ENCODE measurements around the gene PAQR5. TPM values are rescaled to one million over a fixed set of nuclear protein-coding genes. Genes with fewer than 3 reads are reported as not detected.
"Not testable (repeated sequence)": the region's sequence is repeated elsewhere in the genome, so short reads cannot be mapped to it uniquely, and the experiment has no call there.

Gene PAQR5
- total RNA-seq, 1 donor: 1.3 TPM

DNA sequence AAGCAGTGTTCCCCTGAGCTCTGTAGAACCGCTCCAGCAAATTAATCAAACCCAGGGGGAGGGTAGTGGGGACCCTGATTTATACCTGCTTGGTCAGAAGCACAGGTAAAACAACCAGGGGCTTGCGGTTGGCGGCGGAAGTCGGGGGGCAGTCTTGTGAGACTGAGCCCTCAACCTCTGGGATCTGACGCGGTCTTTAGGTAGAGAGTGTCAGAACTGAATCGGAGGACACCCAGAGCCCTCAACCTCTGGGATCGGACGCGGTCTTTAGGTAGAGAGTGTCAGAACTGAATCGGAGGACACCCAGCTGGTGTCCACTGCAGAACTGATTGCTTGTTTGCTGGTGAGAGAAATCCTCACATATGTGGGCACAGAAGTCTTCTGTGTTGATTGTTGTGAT lies 12.9 kb upstream of the PAQR5 start:
- H3K4me3 ChIP-seq (ENCODE audit: low read depth, low read length): no peak overlapping the region
- no peak for DNase-seq (ENCODE audit: low read depth)
- TF ChIP-seq, protein P1, sequence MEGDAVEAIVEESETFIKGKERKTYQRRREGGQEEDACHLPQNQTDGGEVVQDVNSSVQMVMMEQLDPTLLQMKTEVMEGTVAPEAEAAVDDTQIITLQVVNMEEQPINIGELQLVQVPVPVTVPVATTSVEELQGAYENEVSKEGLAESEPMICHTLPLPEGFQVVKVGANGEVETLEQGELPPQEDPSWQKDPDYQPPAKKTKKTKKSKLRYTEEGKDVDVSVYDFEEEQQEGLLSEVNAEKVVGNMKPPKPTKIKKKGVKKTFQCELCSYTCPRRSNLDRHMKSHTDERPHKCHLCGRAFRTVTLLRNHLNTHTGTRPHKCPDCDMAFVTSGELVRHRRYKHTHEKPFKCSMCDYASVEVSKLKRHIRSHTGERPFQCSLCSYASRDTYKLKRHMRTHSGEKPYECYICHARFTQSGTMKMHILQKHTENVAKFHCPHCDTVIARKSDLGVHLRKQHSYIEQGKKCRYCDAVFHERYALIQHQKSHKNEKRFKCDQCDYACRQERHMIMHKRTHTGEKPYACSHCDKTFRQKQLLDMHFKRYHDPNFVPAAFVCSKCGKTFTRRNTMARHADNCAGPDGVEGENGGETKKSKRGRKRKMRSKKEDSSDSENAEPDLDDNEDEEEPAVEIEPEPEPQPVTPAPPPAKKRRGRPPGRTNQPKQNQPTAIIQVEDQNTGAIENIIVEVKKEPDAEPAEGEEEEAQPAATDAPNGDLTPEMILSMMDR (IDR thresholded peaks at IDR 0.05; ENCODE audit: insufficient read depth, low read depth, low read length): no peak

DNA sequence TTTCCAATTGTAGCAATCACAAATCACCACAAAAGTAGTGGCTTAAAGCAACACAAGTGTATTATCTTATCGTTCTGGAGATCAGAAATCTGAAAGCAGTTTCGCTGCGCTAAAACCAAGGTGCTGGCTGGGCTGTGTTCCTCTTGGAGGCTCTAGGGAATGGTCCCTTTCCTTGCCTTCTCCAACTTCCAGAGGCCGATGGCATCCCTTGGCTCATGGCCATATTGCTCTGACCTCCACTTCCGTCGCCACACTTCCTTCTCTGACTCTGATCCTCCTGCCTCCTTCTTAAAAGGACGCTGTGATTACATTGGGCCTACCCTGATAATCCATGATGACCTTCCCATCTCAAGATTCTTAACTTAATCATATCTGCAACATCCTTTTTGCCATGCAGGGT lies 10.7 kb upstream of the PAQR5 start:
- DNase-seq (ENCODE audit: low read depth): no peak
- no peak overlapping the region for H3K4me3 ChIP-seq (ENCODE audit: low read depth, low read length)
- TF ChIP-seq, protein P1 (IDR thresholded peaks at IDR 0.05; ENCODE audit: insufficient read depth, low read depth, low read length): no peak

DNA sequence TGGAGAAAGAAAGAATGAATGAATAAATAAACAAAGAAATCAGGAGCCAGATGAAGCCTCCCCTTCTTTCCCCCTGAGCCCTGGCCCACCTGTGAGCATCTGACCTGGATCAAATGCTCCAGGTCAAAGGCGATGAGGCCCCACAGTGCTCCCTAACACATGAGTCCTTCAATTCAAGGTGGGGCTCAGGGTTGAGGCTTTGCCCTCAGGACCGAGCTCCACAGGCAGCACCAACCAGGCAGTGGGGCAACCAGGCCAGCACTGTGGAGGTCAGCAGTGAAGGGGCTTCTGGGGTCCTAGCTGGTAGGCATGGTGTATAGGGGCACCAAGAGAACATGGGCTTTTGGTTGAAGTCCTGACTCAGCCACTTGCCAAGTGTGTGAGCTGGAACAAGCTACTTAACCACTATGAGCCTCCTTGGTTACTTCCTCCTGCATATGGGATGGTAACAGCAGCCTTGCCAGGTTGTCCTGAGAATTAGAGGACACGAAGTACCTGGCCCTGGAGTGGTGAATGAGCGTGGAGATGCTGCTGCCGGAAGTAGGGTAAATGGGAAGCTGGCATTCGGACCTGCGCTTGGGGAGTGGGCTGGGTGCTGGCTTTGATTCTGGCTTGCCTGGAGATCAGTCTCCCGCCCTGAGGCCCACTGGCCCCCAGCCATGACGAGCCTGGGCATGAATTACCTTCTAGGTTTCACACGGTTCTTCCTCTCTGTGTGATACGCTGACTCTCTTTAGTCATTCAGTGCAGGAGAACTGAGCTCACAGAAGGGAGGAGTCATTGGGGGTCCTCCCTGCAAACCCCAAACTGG lies 10.0 kb upstream of the PAQR5 start:
- no peak overlapping the region for H3K4me3 ChIP-seq (ENCODE audit: low read depth, low read length)
- no peak for DNase-seq (ENCODE audit: low read depth)
- TF ChIP-seq, protein P1 (IDR thresholded peaks at IDR 0.05; ENCODE audit: insufficient read depth, low read depth, low read length): no peak

DNA sequence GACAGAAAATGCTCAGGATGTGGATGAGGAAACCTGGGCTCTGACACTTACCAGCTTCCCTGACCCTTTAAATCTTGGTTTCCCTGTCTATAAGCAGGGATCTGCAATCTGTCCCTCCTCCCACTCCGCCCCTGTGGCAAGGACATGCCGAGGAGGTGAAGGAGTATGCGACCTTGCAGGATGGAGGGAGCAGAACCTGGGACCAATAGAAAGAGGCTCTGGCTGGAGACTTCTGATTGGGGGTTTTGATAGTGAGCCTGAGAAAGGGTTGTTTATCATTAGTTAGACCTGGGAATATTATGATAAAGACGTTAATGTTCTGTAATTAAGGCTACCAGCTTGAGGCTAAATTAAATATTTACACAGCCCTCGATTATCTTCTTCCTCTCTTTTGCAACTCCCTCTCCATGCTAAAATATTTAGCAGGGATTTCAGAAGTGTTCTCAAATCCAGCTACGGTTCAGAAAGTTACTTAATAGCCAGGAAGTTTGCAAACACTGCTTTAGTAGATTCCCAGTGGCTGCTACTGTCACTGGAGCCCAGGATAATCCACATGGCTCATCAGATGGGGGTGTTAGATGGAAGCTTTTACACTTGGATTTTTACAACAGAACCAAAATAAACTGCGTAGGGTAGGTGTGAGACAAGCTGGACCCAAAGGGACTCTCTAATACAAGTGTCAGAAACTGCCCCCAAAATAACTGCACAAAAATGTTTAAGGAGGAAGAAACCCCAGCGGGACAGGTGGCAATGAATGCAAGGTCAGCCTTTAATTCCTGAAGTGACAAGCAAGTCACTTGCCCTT lies 9.2 kb upstream of the PAQR5 start:
- TF ChIP-seq, protein P1 (IDR thresholded peaks at IDR 0.05; ENCODE audit: insufficient read depth, low read depth, low read length): no peak
- peak; percentile 89 for DNase-seq (ENCODE audit: low read depth)
- no peak overlapping the region for H3K4me3 ChIP-seq (ENCODE audit: low read depth, low read length)

DNA sequence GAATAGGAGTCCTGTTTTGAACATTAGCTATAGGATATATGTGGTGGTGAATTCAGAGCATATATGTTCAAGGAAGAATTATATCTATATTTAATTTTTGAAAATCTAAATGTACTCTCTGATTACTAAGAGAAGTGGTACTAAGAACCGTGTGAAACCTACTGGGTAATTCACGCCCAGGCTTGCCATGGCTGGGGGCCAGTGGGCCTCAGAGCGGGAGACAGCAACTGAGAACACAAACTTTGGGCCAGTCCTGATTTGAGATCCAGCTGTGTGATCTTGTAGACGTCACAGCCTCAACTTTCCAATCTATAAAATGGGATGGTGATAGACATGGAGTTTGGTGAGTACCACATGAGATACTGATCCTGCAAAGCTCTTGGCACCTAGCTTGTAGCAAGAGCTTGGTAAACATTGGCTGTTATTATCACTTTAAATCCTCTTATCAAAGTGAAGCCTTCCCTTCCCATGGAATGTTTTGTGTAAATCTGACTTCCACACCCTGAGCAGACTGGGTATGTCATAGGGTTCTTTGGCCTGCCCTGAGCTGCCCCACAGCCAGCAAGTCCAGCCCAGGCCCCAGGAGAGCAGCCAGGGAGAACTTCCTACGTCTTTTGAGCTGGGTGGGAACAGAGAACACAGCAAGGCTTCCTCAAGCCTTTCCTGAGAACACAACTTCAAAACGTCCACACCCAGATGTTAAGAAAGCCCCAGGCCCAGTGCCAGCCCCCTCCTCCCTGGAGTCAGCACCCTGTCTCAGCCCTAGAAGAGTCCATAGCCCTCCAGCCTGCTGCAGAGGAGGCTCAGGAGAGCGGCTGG lies 8.2 kb upstream of the PAQR5 start:
- TF ChIP-seq, protein P1 (IDR thresholded peaks at IDR 0.05; ENCODE audit: insufficient read depth, low read depth, low read length): no peak
- peak; percentile 93 for DNase-seq (ENCODE audit: low read depth)

DNA sequence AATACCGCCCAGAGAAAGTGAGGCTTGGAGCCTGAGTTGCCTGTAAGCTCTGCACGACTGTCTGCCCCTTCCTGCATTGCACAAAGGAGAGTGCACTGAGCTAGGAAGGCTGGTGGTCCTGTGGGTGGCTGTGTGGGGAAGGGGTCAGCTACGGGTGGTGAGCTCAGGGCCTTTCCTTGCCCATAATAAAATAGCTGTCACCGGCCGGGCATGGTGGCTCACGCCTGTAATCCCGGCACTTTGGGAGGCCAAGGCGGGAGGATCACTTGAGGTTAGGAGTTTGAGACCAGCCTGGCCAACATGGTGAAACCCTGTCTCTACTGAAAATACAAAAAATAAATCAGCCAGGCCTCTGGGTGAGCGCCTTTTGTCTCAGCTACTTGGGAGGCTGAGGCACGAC lies 7.1 kb upstream of the PAQR5 start:
- H3K4me3 ChIP-seq (ENCODE audit: low read depth, low read length); DNase-seq (ENCODE audit: low read depth): not testable (repeated sequence)

More for the DNA sequence above, 8.2 kb upstream of the PAQR5 start:
- H3K4me3 ChIP-seq (ENCODE audit: low read depth, low read length): no peak overlapping the region
